GM12892 (cell line): ENCODE results near the gene RNF212.

Source experiments
- POLR2AphosphoS5 ChIP-seq: IDR thresholded peaks from 2 replicates; pipeline ENCODE4 v1.6.1; 2011; ENCODE audit warnings: low read depth, low read length, control low read depth
- TAF1 ChIP-seq: IDR thresholded peaks from 2 replicates; pipeline ENCODE4 v1.6.1; 2011; ENCODE audit warnings: low read depth, mild to moderate bottlenecking, control low read depth, low read length, borderline replicate concordance

DNA sequence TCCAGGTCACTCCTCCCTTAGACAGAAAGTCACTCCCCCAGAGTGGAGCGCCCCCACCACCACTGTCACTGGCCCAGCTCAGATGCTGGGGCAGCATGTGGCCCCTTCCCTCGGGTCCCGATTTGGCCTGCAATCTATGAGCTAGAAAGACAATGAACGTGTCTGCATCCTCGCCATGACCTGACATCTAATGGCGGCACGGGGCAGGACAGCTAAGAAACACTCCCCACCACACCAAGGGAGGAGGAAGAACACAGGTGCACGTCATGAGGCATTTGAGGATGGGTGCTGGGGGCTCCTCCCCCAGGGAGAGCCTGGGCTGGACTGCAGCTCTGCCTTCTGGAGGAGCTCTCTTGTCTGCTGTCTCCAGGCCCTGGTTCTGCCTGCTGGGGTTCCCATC, 8.7 kb downstream of the RNF212 start:
- TF ChIP-seq POLR2AphosphoS5 = no peak
- no peak for TF ChIP-seq TAF1
